NCI-H82 treated with DMSO at 0.1 percent for 48 hours (cell line): Measurements from ENCODE around the gene NIP7.

Experiments used
- DNase-seq: peaks from one replicate; lab custom pipeline; 2025; ENCODE audit not compliant: unreplicated experiment; lab: John Stamatoyannopoulos, UW

The NIP7 gene

GRCh38 chr16:69384974-69385373 lies 45.4 kb downstream of the NIP7 start:
- no peak for DNase-seq

GRCh38 chr16:69386596-69386995 lies 47.0 kb downstream of the NIP7 start:
- no peak for DNase-seq
